ENCODE data around the gene PPFIA1. TPM values are rescaled to one million over a fixed set of nuclear protein-coding genes. Genes with fewer than 3 reads are reported as not detected.

Gene PPFIA1
- total RNA-seq, 1 experiment from 2014 or later = 75.1 TPM

DNA sequence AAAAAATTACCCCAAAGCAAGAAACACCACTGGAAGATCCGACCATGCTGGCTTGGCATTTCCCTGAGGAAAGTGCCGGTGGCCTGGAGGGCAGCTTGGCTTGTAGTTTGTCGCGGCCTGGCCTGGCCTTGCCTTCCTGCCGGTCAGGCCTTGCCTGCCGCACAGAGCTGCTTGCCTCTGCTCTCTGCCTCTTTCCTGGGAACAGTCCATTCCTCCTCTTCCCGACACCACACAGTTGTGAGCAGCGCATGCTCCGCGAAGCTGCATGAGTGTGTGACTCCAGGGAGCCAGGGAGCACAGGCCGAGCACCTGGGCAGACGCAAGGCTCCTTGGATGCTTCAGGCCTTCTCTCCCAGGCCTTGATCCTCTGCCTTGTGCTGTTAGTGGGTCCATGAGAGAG lies 147.6 kb downstream of the PPFIA1 start (continued):
- TF ChIP-seq, protein P1, sequence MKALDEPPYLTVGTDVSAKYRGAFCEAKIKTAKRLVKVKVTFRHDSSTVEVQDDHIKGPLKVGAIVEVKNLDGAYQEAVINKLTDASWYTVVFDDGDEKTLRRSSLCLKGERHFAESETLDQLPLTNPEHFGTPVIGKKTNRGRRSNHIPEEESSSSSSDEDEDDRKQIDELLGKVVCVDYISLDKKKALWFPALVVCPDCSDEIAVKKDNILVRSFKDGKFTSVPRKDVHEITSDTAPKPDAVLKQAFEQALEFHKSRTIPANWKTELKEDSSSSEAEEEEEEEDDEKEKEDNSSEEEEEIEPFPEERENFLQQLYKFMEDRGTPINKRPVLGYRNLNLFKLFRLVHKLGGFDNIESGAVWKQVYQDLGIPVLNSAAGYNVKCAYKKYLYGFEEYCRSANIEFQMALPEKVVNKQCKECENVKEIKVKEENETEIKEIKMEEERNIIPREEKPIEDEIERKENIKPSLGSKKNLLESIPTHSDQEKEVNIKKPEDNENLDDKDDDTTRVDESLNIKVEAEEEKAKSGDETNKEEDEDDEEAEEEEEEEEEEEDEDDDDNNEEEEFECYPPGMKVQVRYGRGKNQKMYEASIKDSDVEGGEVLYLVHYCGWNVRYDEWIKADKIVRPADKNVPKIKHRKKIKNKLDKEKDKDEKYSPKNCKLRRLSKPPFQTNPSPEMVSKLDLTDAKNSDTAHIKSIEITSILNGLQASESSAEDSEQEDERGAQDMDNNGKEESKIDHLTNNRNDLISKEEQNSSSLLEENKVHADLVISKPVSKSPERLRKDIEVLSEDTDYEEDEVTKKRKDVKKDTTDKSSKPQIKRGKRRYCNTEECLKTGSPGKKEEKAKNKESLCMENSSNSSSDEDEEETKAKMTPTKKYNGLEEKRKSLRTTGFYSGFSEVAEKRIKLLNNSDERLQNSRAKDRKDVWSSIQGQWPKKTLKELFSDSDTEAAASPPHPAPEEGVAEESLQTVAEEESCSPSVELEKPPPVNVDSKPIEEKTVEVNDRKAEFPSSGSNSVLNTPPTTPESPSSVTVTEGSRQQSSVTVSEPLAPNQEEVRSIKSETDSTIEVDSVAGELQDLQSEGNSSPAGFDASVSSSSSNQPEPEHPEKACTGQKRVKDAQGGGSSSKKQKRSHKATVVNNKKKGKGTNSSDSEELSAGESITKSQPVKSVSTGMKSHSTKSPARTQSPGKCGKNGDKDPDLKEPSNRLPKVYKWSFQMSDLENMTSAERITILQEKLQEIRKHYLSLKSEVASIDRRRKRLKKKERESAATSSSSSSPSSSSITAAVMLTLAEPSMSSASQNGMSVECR (CRISPR knock-in tag; IDR thresholded peaks at IDR 0.05; ENCODE audit: borderline replicate concordance) = no peak
- TF ChIP-seq, protein P2, sequence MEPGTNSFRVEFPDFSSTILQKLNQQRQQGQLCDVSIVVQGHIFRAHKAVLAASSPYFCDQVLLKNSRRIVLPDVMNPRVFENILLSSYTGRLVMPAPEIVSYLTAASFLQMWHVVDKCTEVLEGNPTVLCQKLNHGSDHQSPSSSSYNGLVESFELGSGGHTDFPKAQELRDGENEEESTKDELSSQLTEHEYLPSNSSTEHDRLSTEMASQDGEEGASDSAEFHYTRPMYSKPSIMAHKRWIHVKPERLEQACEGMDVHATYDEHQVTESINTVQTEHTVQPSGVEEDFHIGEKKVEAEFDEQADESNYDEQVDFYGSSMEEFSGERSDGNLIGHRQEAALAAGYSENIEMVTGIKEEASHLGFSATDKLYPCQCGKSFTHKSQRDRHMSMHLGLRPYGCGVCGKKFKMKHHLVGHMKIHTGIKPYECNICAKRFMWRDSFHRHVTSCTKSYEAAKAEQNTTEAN (CRISPR knock-in tag; IDR thresholded peaks at IDR 0.05) = no peak
- TF ChIP-seq, protein P3, sequence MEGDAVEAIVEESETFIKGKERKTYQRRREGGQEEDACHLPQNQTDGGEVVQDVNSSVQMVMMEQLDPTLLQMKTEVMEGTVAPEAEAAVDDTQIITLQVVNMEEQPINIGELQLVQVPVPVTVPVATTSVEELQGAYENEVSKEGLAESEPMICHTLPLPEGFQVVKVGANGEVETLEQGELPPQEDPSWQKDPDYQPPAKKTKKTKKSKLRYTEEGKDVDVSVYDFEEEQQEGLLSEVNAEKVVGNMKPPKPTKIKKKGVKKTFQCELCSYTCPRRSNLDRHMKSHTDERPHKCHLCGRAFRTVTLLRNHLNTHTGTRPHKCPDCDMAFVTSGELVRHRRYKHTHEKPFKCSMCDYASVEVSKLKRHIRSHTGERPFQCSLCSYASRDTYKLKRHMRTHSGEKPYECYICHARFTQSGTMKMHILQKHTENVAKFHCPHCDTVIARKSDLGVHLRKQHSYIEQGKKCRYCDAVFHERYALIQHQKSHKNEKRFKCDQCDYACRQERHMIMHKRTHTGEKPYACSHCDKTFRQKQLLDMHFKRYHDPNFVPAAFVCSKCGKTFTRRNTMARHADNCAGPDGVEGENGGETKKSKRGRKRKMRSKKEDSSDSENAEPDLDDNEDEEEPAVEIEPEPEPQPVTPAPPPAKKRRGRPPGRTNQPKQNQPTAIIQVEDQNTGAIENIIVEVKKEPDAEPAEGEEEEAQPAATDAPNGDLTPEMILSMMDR (IDR thresholded peaks at IDR 0.05) = no peak

DNA sequence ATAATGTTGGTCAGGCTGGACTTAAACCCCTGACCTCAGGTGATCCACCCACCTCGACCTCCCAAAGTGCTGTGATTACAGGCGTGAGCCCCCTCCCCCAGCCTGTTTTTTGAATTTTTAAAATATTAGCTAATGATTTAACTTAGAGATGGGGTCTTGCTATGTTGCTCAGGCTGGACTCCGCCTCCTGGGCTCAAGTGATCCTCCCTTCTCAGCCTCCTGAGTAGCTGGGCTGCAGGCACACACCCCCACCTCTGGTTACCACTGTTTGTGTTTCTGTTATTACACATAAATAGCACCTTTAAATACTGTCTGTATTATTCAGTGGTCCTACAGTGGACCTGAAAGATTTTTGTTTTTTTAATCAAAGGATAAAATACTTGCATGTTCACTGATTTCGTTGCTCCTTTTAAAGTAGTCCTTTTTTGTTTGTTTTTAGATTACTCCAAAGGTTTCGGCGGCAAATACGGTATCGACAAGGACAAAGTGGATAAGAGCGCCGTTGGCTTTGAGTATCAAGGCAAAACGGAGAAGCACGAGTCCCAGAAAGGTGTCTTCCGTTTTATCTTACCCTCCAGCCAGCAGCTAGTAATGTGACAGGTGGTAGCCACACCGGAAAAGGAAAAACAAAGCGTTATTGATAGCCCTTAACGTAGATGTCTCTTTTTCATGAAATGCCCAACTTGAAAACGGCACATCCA lies 149.0 kb downstream of the PPFIA1 start:
- peaks cover 17% of the 10 kb centered on the region for H3K4me1 Mint-ChIP-seq
- H3K4me3 Mint-ChIP-seq = no peak overlapping the region
- no peaks in the 10 kb centered on the region for H3K9me3 Mint-ChIP-seq
- H3K27ac Mint-ChIP-seq = peak overlapping the region; percentile 58; the same call in 1 of the 2 replicates
- ATAC-seq = no peak
- peaks cover 80% of the 10 kb centered on the region for H3K36me3 Mint-ChIP-seq
- no peak for DNase-seq (ENCODE audit: low spot score)
- TF ChIP-seq ELF4 (CRISPR knock-in tag; IDR thresholded peaks at IDR 0.05; ENCODE audit: low read depth) = no peak
- TF ChIP-seq SMAD3 (CRISPR knock-in tag; IDR thresholded peaks at IDR 0.05; ENCODE audit: borderline replicate concordance) = no peak
- TF ChIP-seq TEAD1 (CRISPR knock-in tag; IDR thresholded peaks at IDR 0.05) = no peak
- no peak for TF ChIP-seq ZNF263 (CRISPR knock-in tag; IDR thresholded peaks at IDR 0.05; ENCODE audit: low read depth)
- TF ChIP-seq ZNF138 (CRISPR knock-in tag; conservative IDR thresholded peaks at IDR 0.05) = no peak
- TF ChIP-seq, protein P2 (CRISPR knock-in tag; IDR thresholded peaks at IDR 0.05) = no peak
- TF ChIP-seq NR3C1 (CRISPR knock-in tag; conservative IDR thresholded peaks at IDR 0.05; ENCODE audit: low read depth) = no peak
- TF ChIP-seq, protein P4, sequence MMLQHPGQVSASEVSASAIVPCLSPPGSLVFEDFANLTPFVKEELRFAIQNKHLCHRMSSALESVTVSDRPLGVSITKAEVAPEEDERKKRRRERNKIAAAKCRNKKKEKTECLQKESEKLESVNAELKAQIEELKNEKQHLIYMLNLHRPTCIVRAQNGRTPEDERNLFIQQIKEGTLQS (CRISPR knock-in tag; conservative IDR thresholded peaks at IDR 0.05) = no peak
- no peak for TF ChIP-seq TEAD4 (CRISPR knock-in tag; IDR thresholded peaks at IDR 0.05)
- TF ChIP-seq CREB1 (CRISPR knock-in tag; IDR thresholded peaks at IDR 0.05) = no peak
- TF ChIP-seq JAZF1 (CRISPR knock-in tag; IDR thresholded peaks at IDR 0.05) = no peak
- TF ChIP-seq HMGA2 (CRISPR knock-in tag; IDR thresholded peaks at IDR 0.05) = no peak
- no peak for TF ChIP-seq ZNF396 (CRISPR knock-in tag; IDR thresholded peaks at IDR 0.05; ENCODE audit: borderline replicate concordance)
- TF ChIP-seq NR1H2 (CRISPR knock-in tag; IDR thresholded peaks at IDR 0.05) = no peak
- no peak for TF ChIP-seq ZNF121 (CRISPR knock-in tag; IDR thresholded peaks at IDR 0.05)
- no peaks in the 10 kb centered on the region for H3K27me3 Mint-ChIP-seq (ENCODE audit: low read depth)
- POLR2A ChIA-PET = no interaction called here
- CTCF ChIA-PET = no interaction called here

Measured in WTC11 (cell line).